Natural killer cell (primary cell): ENCODE measurements around the gene SPATA20. TPM values are rescaled to one million over a fixed set of nuclear protein-coding genes. Genes with fewer than 3 reads are reported as not detected.

Experiments
- ATAC-seq, 3 donors: fragments of 150-1000 bp in 2 of 3; fragments of 200-7000 bp in 1 of 3; cut with Tn5 transposase; 1 replicate in 1 of 3; 2 replicates in 2 of 3; pipeline ENCODE4 v1.10.0; 2021; ENCODE audit warnings: mild to moderate bottlenecking in 2 of 3, moderate library complexity in 2 of 3
- DNase-seq, 2 donors: peaks; one replicate each; pipeline versions ENCODE4 v3.0.0 to v3.0.0-alpha.2; 2013 to 2021; ENCODE audit warnings: mixed read lengths in 1 of 2
- H3K27ac ChIP-seq: one replicate; pipeline ENCODE4 v1.5.1; 2013; ENCODE audit warnings: mild to moderate bottlenecking, low read length
- H3K27me3 ChIP-seq: one replicate; pipeline ENCODE4 v1.6.1; 2013; ENCODE audit warnings: low read length; ENCODE audit not compliant: control insufficient read depth, insufficient read depth
- H3K36me3 ChIP-seq: one replicate; pipeline ENCODE4 v1.6.1; 2013; ENCODE audit warnings: low read length; ENCODE audit not compliant: control insufficient read depth, insufficient read depth
- H3K4me1 ChIP-seq: one replicate; pipeline ENCODE4 v1.6.1; 2013; ENCODE audit warnings: low read length; ENCODE audit not compliant: control insufficient read depth, insufficient read depth
- H3K4me3 ChIP-seq: one replicate; pipeline ENCODE4 v1.5.1; 2013; ENCODE audit warnings: low read length
- H3K9me3 ChIP-seq: one replicate; pipeline ENCODE4 v1.6.1; 2013; ENCODE audit warnings: low read length; ENCODE audit not compliant: control insufficient read depth, insufficient read depth
- H3K27ac Mint-ChIP-seq, 2 donors: one replicate each; pipeline ENCODE4 v1.8.0; 2022; ENCODE audit warnings: mild to moderate bottlenecking in 2 of 2, mixed read lengths in 2 of 2, moderate library complexity in 1 of 2
- H3K27me3 Mint-ChIP-seq, 2 donors: one replicate each; pipeline ENCODE4 v1.8.0; 2022; ENCODE audit warnings: low read depth in 2 of 2, mixed read lengths in 2 of 2
- H3K36me3 Mint-ChIP-seq: one replicate; pipeline ENCODE4 v1.8.0; 2022; ENCODE audit warnings: mixed read lengths
- H3K4me1 Mint-ChIP-seq, 2 donors: one replicate each; pipeline ENCODE4 v1.8.0; 2022; ENCODE audit warnings: mixed read lengths in 2 of 2
- H3K4me3 Mint-ChIP-seq: one replicate; pipeline ENCODE4 v1.8.0; 2022; ENCODE audit warnings: mild to moderate bottlenecking, moderate library complexity, mixed read lengths
- H3K9me3 Mint-ChIP-seq, 2 donors: one replicate each; pipeline ENCODE4 v1.8.0; 2022; ENCODE audit warnings: mixed read lengths in 2 of 2
- CTCF ChIP-seq: fragments of 200-600 bp; IDR thresholded peaks from one replicate; pipeline ENCODE4 v1.8.0; 2022; ENCODE audit warnings: antibody characterized with exemption
- WGBS: methylation state at CpG from one replicate; pipeline ENCODE4 v1.1.7; 2013; ENCODE audit warnings: missing lambda C conversion rate; ENCODE audit not compliant: insufficient coverage; 5-methylcytosine and 5-hydroxymethylcytosine counted together
- intact Hi-C: fragments of 100-400 bp; cut with micrococcal nuclease; formaldehyde crosslinking; loops from one replicate; pipeline ENCODE4 v1.14.2; 2022
- total RNA-seq, 4 donors: library from RNA; stranded (reverse); fragments of 120-200 nt in 1 of 4; gene quantifications; one replicate each; pipeline versions ENCODE4 v1.2.3 to v1.2.4, GENCODE V29; 2013 to 2022

Gene SPATA20
- total RNA-seq, 3 donors from 2014 or later (not counting 1 experiment from before 2014, with no cell fraction given) = 30.7 to 45.5 (median 32.5) TPM

- Histone ChIP-seq H3K27ac (no peak overlapping the region), H3K9me3 (no peaks in the 10 kb centered on the region), H3K4me1 (no peaks in the 10 kb centered on the region), H3K36me3 (no peaks in the 10 kb centered on the region), H3K4me3 (no peak overlapping the region), H3K27me3 (no peaks in the 10 kb centered on the region)
- H3K36me3 Mint-ChIP-seq = no peaks in the 10 kb centered on the region
- H3K4me3 Mint-ChIP-seq = no peak overlapping the region
- H3K4me1 Mint-ChIP-seq = no peaks in the 10 kb centered on the region
- DNase-seq = no peak
- H3K9me3 Mint-ChIP-seq = no peaks in the 10 kb centered on the region
- intact Hi-C loops = no loop called here
- TF ChIP-seq CTCF = no peak
- no peak overlapping the region for H3K27ac Mint-ChIP-seq
- peaks cover 8 to 13% of the 10 kb centered on the region in 2 donors for H3K27me3 Mint-ChIP-seq
- WGBS = 72% methylated on average over 11 of the region's 13 CpGs
- ATAC-seq = no peak
These were observed 54.9 kb downstream of the SPATA20 start for GRCh38 chr17:50601823-50602375.

GRCh38 chr17:50602836-50603235 lies 55.9 kb downstream of the SPATA20 start:
- no peak for TF ChIP-seq CTCF
- no peaks in the 10 kb centered on the region for H3K36me3 ChIP-seq
- H3K4me1 ChIP-seq = no peaks in the 10 kb centered on the region
- no peak overlapping the region for H3K4me3 ChIP-seq
- DNase-seq (no peak), ATAC-seq (no peak)
- 88% methylated on average over 17 of the region's 18 CpGs for WGBS
- H3K27me3 ChIP-seq = no peaks in the 10 kb centered on the region
- Mint-ChIP-seq H3K36me3 (no peaks in the 10 kb centered on the region), H3K9me3 (no peaks in the 10 kb centered on the region), H3K27ac (no peak overlapping the region), H3K4me1 (no peaks in the 10 kb centered on the region), H3K4me3 (no peak overlapping the region), H3K27me3 (peaks cover 8 to 16% of the 10 kb centered on the region in 2 donors)
- H3K27ac ChIP-seq = no peak overlapping the region
- H3K9me3 ChIP-seq = no peaks in the 10 kb centered on the region
- intact Hi-C loops = no loop called here

GRCh38 chr17:50603340-50603739 lies 56.4 kb downstream of the SPATA20 start:
- H3K27me3 ChIP-seq = no peaks in the 10 kb centered on the region
- H3K27ac Mint-ChIP-seq = no peak overlapping the region
- WGBS = 69% methylated on average over 9 of the region's 9 CpGs
- H3K9me3 Mint-ChIP-seq = no peaks in the 10 kb centered on the region
- TF ChIP-seq CTCF = no peak
- H3K36me3 Mint-ChIP-seq = no peaks in the 10 kb centered on the region
- H3K36me3 ChIP-seq = no peaks in the 10 kb centered on the region
- no peak overlapping the region for H3K4me3 Mint-ChIP-seq
- intact Hi-C loops = no loop called here
- H3K27me3 Mint-ChIP-seq = peaks cover 8 to 16% of the 10 kb centered on the region in 2 donors
- no peaks in the 10 kb centered on the region for H3K9me3 ChIP-seq
- ATAC-seq = no peak
- H3K4me1 Mint-ChIP-seq = no peaks in the 10 kb centered on the region
- peak in 1 of 2 donors; percentile 16 for DNase-seq
- H3K4me3 ChIP-seq = no peak overlapping the region
- no peak overlapping the region for H3K27ac ChIP-seq
- no peaks in the 10 kb centered on the region for H3K4me1 ChIP-seq

- no peak for TF ChIP-seq CTCF
- ATAC-seq = no peak
- peaks cover 8 to 16% of the 10 kb centered on the region in 2 donors for H3K27me3 Mint-ChIP-seq
These were observed 57.5 kb downstream of the SPATA20 start for GRCh38 chr17:50604513-50604912.

More at GRCh38 chr17:50604513-50604912, 57.5 kb downstream of the SPATA20 start:
- no peak overlapping the region for H3K27ac Mint-ChIP-seq
- Histone ChIP-seq H3K9me3 (no peaks in the 10 kb centered on the region), H3K4me3 (no peak overlapping the region), H3K27me3 (no peaks in the 10 kb centered on the region), H3K27ac (no peak overlapping the region), H3K4me1 (no peaks in the 10 kb centered on the region), H3K36me3 (no peaks in the 10 kb centered on the region)
- 19% methylated on average over 13 of the region's 13 CpGs for WGBS
- no peaks in the 10 kb centered on the region for H3K36me3 Mint-ChIP-seq
- intact Hi-C loops = no loop called here
- H3K9me3 Mint-ChIP-seq = no peaks in the 10 kb centered on the region
- H3K4me3 Mint-ChIP-seq = no peak overlapping the region
- no peaks in the 10 kb centered on the region for H3K4me1 Mint-ChIP-seq
- DNase-seq = no peak
